HepG2 (cell line): ENCODE results near the gene C5AR1. TPM values are rescaled to one million over a fixed set of nuclear protein-coding genes. Genes with fewer than 3 reads are reported as not detected.
A peak's percentile ranks its signal among the peaks of the same experiment; 100 is the strongest.

Experiments used
- BORCS8-MEF2B ChIP-seq: sonication (generic); formaldehyde crosslinking; IDR thresholded peaks from 2 replicates; pipeline ENCODE4 v1.8.0; 2022; ENCODE audit warnings: mild to moderate bottlenecking, missing genetic modification reagents
- CEBPG ChIP-seq: IDR thresholded peaks from 2 replicates; pipeline ENCODE4 v1.6.1; 2016
- CHD2 ChIP-seq: IDR thresholded peaks from 2 replicates; pipeline ENCODE4 v1.6.1; 2011; ENCODE audit warnings: low read depth, low read length, improper control_type of control experiment
- ETV5 ChIP-seq: IDR thresholded peaks from 2 replicates; pipeline ENCODE4 v1.6.1; 2018; ENCODE audit warnings: missing biosample characterization, missing genetic modification reagents, inconsistent platforms, borderline replicate concordance
- GATA4 ChIP-seq: sonication (generic); IDR thresholded peaks from 2 replicates; pipeline ENCODE4 v1.6.1; 2016; ENCODE audit warnings: antibody characterized with exemption, low read depth, borderline replicate concordance
- IRF2 ChIP-seq: IDR thresholded peaks from 2 replicates; pipeline ENCODE4 v1.6.1; 2018; ENCODE audit warnings: missing genetic modification reagents, missing compliant biosample characterization
- IRX3 ChIP-seq: sonication (generic); formaldehyde crosslinking; IDR thresholded peaks from 2 replicates; pipeline ENCODE4 v1.8.1; 2023; ENCODE audit warnings: mild to moderate bottlenecking, low read depth, missing genetic modification reagents, borderline replicate concordance
- ISX ChIP-seq: sonication (generic); formaldehyde crosslinking; conservative IDR thresholded peaks from 2 replicates; pipeline ENCODE4 v1.5.0; 2020; ENCODE audit warnings: missing genetic modification reagents
- MAFK ChIP-seq, 2 experiments: IDR thresholded peaks in 1 of 2; conservative IDR thresholded peaks in 1 of 2; 2 replicates each; pipeline ENCODE4 v1.6.1; 2011; ENCODE audit warnings: improper control_type of control experiment in 2 of 2, low read length in 2 of 2
- MAZ ChIP-seq, 2 experiments: sonication (generic) in 1 of 2; formaldehyde crosslinking in 1 of 2; IDR thresholded peaks; 2 replicates each; pipeline versions ENCODE4 v1.5.0 to v1.6.1; 2012 to 2020; ENCODE audit warnings: low read depth in 2 of 2, mild to moderate bottlenecking in 2 of 2, borderline replicate concordance in 1 of 2, improper control_type of control experiment in 1 of 2, low read length in 1 of 2, missing genetic modification reagents in 1 of 2, moderate library complexity in 1 of 2
- NCOA2 ChIP-seq: sonication (generic); formaldehyde crosslinking; IDR thresholded peaks from 2 replicates; pipeline ENCODE4 v1.8.0; 2022; ENCODE audit warnings: inconsistent platforms
- PCBP2 ChIP-seq: fragments of 200-400 bp; formaldehyde crosslinking; optimal IDR thresholded peaks from 2 replicates; pipeline ENCODE3; 2018; ENCODE audit warnings: low read length, low read depth; ENCODE audit not compliant: poor library complexity, severe bottlenecking
- POLR2A ChIP-seq, 2 experiments: IDR thresholded peaks; 2 replicates each; pipeline ENCODE4 v1.6.1; 2011; ENCODE audit warnings: low read depth in 2 of 2, low read length in 2 of 2, mild to moderate bottlenecking in 1 of 2, moderate library complexity in 1 of 2; ENCODE audit not compliant: insufficient read depth in 1 of 2
- YEATS4 ChIP-seq: sonication (generic); formaldehyde crosslinking; IDR thresholded peaks from 2 replicates; pipeline ENCODE4 v1.4.0; 2020; ENCODE audit warnings: missing genetic modification reagents, borderline replicate concordance
- ZFP91 ChIP-seq: sonication (generic); formaldehyde crosslinking; IDR thresholded peaks from 2 replicates; pipeline ENCODE4 v1.9.0; 2022; ENCODE audit warnings: missing genetic modification reagents, mild to moderate bottlenecking, borderline replicate concordance
- ZFX ChIP-seq: sonication (generic); formaldehyde crosslinking; IDR thresholded peaks from 2 replicates; pipeline ENCODE4 v1.4.0; 2020; ENCODE audit warnings: mild to moderate bottlenecking, low read depth, missing genetic modification reagents, moderate library complexity
- ZFYVE20 ChIP-seq: sonication (generic); formaldehyde crosslinking; IDR thresholded peaks from 2 replicates; pipeline ENCODE4 v1.8.0; 2023; ENCODE audit warnings: low read depth, mild to moderate bottlenecking, moderate library complexity, missing genetic modification reagents, borderline replicate concordance
- ZNF652 ChIP-seq: IDR thresholded peaks from 2 replicates; pipeline ENCODE4 v1.6.1; 2016; ENCODE audit warnings: low read depth, borderline replicate concordance
- ZNF749 ChIP-seq: sonication (generic); formaldehyde crosslinking; IDR thresholded peaks from 2 replicates; pipeline ENCODE4 v1.8.0; 2022; ENCODE audit warnings: mild to moderate bottlenecking, missing genetic modification reagents, moderate library complexity, borderline replicate concordance
- ZNF782 ChIP-seq: sonication (generic); formaldehyde crosslinking; IDR thresholded peaks from 2 replicates; pipeline ENCODE4 v1.4.0; 2020; ENCODE audit warnings: missing genetic modification reagents, mild to moderate bottlenecking, borderline replicate concordance
- ZSCAN9 ChIP-seq: IDR thresholded peaks from 2 replicates; pipeline ENCODE4 v1.6.1; 2016; ENCODE audit warnings: borderline replicate concordance
- polyA plus RNA-seq, 8 experiments: library from polyadenylated mRNA; depleted of rRNA in 3 of 8; stranded (reverse) in 7 of 8; unstranded in 1 of 8; fragments of >200 nt; fragmentation: Illumina TruSeq in 4 of 8; extraction: Trizol in 4 of 8; gene quantifications; 2 replicates each; pipeline versions ENCODE4 v1.2.1 to v1.2.3, GENCODE V29; 2011 to 2016; ENCODE audit warnings: low read depth in 4 of 8, missing spikeins in 1 of 8, mixed read lengths in 1 of 8; ENCODE audit not compliant: insufficient read depth in 1 of 8
- total RNA-seq, 5 experiments: library from RNA; depleted of rRNA; stranded (reverse); fragments of >200 nt; fragmentation: Illumina TruSeq; extraction: Trizol; gene quantifications; 2 replicates each; pipeline ENCODE4 v1.2.3, GENCODE V29; 2016; ENCODE audit warnings: low read depth in 1 of 5
- TF ChIP-seq, protein P1 (sequence below): sonication (generic); formaldehyde crosslinking; IDR thresholded peaks from 2 replicates; pipeline ENCODE4 v1.4.0; 2020; ENCODE audit warnings: missing genetic modification reagents, borderline replicate concordance
- TF ChIP-seq, protein P2 (sequence below): sonication (generic); formaldehyde crosslinking; conservative IDR thresholded peaks from 2 replicates; pipeline ENCODE4 v1.8.0; 2022; ENCODE audit warnings: missing genetic modification reagents

C5AR1 gene
- total and polyA plus RNA-seq, 2 of the 13 experiments (the other 11 are each of a cell fraction or from before 2014, with no cell fraction given) = 0.07 to 1.6 TPM

DNA sequence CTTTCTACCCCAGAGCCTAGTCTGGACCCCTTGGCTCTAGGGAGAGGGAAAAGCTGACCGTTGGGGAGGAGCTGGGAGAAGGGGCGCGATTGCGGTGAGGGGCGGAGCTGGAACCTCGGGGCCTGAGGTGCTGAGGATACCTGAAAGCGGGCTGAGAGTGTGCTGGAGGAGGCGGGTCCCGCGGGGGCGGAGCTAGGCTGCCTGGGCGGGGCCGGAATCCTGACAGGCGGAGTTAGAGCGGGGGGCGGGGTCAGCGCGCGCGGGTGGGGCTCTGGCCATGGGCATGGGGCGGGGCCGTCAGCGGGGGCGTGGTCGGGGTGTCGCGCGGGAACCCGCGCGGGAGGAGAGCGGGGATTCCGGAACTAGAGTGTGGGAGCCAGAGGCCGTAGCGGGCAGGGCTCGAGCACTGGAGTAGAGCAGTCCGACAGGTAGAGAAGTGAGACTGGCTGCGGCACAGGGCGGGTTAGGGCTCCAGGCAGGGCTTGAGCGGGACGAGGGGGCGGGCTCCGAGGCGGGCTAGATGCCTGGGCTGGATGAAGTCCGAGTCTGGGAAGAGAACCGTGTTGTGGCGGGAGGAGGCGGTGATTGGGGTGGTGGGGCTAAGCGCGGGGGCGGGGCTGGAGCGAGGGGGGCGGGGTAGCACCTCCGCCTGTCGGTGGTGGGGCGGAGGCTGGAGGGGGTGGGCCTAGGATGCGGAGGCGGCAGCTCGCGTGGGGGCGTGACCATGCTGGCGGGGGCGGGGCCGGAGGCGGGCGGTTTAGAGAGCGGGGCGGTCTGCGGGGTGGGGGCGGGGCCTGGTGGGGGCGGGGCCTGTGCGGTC is 35.4 kb upstream of the C5AR1 start, which contains the start of gene INAFM1 (continued):
- TF ChIP-seq YEATS4 (0 out of 2 replicates have a peak, but pooled peaks have one; percentile 6), MAFK (conservative IDR thresholded peaks at IDR 0.05 in 1 of 2, IDR thresholded peaks at IDR 0.05 in 1 of 2; ENCODE audit: low read length in 2 of 2) (no peak), CHD2 (peak; percentile 87), ZNF652 (CRISPR knock-in tag) (no peak), NCOA2 (CRISPR knock-in tag) (0 out of 2 replicates have a peak, but pooled peaks have one; percentile 15), PCBP2 (no peak), ZFP91 (CRISPR knock-in tag) (peak; percentile 2; the same call in 1 of the 2 replicates), POLR2A (IDR thresholded peaks at IDR 0.05; ENCODE audit: insufficient read depth in 1 of 2, low read depth in 2 of 2, low read length in 2 of 2) (peak; percentile 60 to 78), MAZ (IDR thresholded peaks at IDR 0.05; ENCODE audit: borderline replicate concordance, low read depth, low read length) (0 out of 2 replicates have a peak, but pooled peaks have one; percentile 25), MAZ (CRISPR knock-in tag; IDR thresholded peaks at IDR 0.05; ENCODE audit: low read depth) (no peak), ZFYVE20 (no peak), ZFX (CRISPR knock-in tag) (no peak), ZSCAN9 (CRISPR knock-in tag) (no peak), CEBPG (CRISPR knock-in tag) (no peak), ETV5 (peak; percentile 30; the same call in 1 of the 2 replicates), GATA4 (no peak), BORCS8-MEF2B (CRISPR knock-in tag) (peak; percentile 13; the same call in 1 of the 2 replicates), ZNF749 (CRISPR knock-in tag) (no peak; the same call in 1 of the 2 replicates), ZNF782 (CRISPR knock-in tag) (no peak), IRX3 (CRISPR knock-in tag) (no peak), ISX (CRISPR knock-in tag) (no peak), IRF2 (no peak)
- TF ChIP-seq, protein P1, sequence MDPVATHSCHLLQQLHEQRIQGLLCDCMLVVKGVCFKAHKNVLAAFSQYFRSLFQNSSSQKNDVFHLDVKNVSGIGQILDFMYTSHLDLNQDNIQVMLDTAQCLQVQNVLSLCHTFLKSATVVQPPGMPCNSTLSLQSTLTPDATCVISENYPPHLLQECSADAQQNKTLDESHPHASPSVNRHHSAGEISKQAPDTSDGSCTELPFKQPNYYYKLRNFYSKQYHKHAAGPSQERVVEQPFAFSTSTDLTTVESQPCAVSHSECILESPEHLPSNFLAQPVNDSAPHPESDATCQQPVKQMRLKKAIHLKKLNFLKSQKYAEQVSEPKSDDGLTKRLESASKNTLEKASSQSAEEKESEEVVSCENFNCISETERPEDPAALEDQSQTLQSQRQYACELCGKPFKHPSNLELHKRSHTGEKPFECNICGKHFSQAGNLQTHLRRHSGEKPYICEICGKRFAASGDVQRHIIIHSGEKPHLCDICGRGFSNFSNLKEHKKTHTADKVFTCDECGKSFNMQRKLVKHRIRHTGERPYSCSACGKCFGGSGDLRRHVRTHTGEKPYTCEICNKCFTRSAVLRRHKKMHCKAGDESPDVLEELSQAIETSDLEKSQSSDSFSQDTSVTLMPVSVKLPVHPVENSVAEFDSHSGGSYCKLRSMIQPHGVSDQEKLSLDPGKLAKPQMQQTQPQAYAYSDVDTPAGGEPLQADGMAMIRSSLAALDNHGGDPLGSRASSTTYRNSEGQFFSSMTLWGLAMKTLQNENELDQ (CRISPR knock-in tag) = no peak
- TF ChIP-seq, protein P2, sequence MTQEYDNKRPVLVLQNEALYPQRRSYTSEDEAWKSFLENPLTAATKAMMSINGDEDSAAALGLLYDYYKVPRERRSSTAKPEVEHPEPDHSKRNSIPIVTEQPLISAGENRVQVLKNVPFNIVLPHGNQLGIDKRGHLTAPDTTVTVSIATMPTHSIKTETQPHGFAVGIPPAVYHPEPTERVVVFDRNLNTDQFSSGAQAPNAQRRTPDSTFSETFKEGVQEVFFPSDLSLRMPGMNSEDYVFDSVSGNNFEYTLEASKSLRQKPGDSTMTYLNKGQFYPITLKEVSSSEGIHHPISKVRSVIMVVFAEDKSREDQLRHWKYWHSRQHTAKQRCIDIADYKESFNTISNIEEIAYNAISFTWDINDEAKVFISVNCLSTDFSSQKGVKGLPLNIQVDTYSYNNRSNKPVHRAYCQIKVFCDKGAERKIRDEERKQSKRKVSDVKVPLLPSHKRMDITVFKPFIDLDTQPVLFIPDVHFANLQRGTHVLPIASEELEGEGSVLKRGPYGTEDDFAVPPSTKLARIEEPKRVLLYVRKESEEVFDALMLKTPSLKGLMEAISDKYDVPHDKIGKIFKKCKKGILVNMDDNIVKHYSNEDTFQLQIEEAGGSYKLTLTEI (CRISPR knock-in tag) = no peak
